ENCODE results near the gene USP27X.

DNA sequence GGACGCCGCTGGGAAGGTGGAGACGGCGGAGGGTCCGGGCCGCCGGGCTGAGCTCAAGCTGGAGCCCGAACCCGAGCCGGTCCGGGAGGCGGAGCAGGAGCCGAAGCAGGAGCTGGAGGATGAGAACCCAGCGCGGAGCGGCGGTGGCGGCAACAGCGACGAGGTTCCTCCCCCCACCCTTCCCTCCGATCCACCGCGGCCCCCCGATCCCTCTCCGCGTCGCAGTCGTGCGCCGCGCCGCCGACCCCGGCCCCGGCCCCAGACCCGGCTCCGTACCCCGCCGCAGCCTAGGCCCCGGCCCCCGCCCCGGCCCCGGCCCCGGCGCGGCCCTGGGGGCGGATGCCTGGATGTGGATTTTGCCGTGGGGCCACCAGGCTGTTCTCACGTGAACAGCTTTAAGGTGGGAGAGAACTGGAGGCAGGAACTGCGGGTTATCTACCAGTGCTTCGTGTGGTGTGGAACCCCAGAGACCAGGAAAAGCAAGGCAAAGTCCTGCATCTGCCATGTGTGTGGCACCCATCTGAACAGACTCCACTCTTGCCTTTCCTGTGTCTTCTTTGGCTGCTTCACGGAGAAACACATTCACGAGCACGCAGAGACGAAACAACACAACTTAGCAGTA is 483 bp downstream of the USP27X start:
- no peak for TF ChIP-seq POLR2A (IDR thresholded peaks at IDR 0.05)
- TF ChIP-seq, protein P1, sequence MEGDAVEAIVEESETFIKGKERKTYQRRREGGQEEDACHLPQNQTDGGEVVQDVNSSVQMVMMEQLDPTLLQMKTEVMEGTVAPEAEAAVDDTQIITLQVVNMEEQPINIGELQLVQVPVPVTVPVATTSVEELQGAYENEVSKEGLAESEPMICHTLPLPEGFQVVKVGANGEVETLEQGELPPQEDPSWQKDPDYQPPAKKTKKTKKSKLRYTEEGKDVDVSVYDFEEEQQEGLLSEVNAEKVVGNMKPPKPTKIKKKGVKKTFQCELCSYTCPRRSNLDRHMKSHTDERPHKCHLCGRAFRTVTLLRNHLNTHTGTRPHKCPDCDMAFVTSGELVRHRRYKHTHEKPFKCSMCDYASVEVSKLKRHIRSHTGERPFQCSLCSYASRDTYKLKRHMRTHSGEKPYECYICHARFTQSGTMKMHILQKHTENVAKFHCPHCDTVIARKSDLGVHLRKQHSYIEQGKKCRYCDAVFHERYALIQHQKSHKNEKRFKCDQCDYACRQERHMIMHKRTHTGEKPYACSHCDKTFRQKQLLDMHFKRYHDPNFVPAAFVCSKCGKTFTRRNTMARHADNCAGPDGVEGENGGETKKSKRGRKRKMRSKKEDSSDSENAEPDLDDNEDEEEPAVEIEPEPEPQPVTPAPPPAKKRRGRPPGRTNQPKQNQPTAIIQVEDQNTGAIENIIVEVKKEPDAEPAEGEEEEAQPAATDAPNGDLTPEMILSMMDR (IDR thresholded peaks at IDR 0.05), result no peak
